Stimulated activated CD4-positive, alpha-beta T cell treated with anti-CD3 and anti-CD28 coated beads, Interleukin-2, amount 100 ng/mL, for 4 hours (primary cell): ENCODE measurements around the gene CBLC.
"Not testable (repeated sequence)": the region's sequence is repeated elsewhere in the genome, so short reads cannot be mapped to it uniquely, and the experiment has no call there.

ENCODE experiments used
- DNase-seq: peaks from one replicate; pipeline ENCODE4 v3.0.0-alpha.2; 2020; ENCODE audit warnings: low read depth

Gene CBLC

DNA sequence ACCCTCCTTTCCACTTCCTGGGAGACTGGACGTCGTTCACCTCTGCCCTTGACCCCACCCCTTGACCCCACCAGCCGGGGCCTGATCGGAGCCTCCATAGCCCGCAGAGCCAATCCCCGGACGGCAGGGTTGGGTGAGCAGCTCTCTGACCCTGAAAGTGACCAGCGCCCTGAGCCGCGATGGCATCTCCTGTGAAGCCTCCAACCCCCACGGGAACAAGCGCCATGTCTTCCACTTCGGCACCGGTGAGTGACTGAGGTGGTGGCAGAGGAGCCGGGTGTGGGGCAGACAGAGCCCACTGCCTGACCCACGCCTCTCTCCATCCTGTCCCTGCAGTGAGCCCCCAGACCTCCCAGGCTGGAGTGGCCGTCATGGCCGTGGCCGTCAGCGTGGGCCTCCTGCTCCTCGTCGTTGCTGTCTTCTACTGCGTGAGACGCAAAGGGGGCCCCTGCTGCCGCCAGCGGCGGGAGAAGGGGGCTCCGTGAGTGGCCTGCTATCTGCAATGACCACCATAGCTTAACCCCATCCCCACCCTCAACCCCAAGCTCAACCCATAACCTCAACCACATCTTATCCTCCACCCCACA, 41.6 kb downstream of the CBLC start:
- no peak for DNase-seq

DNA sequence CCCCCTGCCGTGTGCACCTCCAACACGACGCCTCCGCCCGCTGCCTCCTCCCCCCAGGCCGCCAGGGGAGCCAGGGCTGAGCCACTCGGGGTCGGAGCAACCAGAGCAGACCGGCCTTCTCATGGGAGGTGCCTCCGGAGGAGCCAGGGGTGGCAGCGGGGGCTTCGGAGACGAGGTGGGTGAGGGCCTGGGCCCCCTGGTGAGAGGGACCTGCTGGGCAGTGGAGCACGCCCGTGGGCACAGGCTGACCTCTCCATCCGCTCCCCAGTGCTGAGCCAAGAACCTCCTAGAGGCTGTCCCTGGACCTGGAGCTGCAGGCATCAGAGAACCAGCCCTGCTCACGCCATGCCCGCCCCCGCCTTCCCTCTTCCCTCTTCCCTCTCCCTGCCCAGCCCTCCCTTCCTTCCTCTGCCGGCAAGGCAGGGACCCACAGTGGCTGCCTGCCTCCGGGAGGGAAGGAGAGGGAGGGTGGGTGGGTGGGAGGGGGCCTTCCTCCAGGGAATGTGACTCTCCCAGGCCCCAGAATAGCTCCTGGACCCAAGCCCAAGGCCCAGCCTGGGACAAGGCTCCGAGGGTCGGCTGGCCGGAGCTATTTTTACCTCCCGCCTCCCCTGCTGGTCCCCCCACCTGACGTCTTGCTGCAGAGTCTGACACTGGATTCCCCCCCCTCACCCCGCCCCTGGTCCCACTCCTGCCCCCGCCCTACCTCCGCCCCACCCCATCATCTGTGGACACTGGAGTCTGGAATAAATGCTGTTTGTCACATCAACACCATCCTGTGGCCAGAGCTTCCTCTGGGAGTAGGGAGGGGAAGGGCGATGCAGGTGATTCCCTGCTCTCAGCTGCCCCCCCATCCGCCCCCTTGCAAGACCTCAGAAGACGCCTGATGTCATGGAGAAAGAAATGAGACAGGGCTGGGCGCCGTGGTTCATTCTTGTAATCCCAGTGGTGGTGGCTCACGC, 43.2 kb downstream of the CBLC start:
- no peak for DNase-seq

DNA sequence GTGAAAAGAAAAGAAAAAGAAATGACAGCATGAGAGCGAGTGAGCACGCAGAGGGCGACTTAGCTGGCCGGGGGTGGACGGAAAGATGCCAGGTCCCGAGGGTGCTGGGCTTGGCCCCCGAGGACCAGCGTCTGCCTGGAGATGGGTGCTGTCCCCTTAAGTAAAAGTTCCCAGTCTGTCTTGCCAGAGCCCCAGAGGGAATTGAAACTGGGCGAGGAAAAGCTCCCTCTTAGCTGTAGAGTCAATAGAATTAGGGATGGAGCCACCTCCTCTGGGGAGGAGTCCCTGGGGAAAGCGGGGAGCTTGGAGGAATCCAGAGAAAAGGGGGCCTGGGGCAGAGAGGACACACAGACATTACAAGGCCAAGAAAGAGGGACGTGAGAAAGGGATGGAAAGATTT, 44.5 kb downstream of the CBLC start:
- DNase-seq = no peak

DNA sequence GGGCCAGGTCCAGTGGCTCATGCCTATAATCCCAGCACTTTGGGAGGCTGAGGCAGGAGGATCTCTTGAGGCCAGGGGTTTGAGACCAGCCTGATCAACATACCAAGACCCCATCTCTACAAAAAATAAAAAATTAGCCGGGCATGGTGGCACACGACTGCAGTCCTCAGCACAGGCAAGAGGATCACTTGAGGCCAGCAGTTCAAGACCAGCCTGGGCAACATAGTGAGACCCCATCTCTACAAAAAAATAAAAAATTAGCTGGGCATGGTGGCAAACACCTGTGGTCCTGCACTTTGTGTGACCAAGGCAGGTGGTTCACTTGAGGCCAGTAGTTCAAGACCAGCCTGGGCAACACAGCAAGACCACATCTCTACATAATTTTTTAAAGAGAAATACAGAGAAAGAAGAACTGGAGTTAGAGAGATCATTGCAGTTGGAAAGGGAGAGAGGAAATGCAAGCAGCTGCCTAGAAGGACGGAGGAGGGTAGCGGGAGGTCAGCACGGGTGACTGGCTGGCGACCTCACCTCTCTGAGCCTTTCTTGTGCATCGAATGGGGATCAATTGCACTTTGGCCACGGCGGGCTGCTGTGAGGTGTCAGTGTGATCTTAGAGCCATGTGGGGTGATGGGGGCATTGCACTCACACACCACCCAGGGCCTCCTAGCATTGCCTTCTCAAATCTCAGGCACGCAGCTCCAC, 45.1 kb downstream of the CBLC start:
- DNase-seq = no peak

DNA sequence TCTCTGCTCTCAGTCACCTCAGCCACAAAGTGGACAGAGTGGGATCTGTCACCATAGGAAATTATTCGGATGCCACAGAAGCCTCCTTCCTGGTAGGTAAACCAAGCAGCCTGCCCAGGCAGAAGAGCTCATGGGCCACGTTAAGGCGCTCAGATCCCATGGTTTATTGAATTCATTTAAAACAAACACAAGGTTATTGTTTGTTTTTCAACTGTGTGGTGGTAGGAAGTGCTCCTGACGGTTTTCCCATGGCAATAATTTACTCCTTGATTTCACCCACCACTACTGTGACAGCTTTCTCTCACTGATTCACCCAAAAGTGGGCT, 45.6 kb downstream of the CBLC start:
- DNase-seq = no peak

DNA sequence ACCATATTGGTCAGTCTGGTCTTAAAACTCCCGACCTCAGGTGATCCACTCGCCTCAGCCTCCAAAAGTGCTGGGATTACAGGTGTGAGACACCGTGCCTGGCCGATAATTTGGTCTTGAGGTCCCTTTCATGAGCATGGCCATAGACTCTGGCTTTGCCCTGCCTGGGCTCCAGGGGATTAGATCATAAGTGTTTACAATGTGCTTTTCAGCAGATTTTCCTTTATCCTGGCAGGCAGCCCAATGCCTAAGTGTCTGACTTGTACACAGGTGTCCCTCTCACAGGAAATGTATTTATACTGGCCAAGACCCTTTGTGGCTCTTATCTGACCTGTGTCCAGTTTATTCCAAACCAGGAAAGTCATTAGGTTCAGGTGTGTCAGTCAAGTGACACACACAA, 47.1 kb downstream of the CBLC start:
- no peak for DNase-seq

DNA sequence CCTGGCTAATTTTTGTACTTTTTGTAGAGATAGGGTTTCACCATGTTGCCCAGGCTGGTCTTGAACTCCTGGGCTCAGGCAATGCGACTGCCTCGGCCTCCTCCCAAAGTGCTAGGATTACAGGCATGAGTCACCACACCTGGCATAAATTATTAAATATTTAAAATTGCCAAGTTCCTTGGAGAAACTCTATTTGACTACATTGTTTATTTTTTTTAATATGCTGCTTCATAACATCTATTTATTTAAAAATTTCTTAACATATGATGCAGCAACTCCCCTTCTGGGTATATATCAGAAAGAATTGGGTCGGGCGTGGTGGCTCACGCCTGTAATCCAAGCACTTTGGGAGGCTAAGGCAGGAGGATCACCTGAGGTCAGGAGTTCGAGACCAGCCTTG, 55.2 kb downstream of the CBLC start:
- not testable (repeated sequence) for DNase-seq

DNA sequence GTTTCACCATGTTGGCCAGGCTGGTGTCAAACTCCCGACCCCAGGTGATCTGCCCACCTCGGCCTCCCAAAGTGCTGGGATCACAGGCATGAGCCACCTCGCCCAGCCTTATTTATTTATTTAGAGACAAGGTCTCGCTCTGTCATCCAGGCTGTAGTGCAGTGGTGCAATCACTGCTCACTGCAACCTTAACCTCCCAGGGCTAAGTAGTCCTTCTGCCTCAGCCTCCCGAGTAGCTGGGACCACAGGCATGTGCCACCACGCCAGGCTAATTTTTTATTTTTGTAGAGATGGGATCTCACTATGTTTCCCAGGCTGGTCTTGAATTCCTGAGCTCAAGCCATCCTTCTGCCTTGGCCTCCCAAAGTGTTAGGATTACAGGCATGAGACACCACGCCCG, 56.7 kb downstream of the CBLC start:
- DNase-seq = not testable (repeated sequence)

DNA sequence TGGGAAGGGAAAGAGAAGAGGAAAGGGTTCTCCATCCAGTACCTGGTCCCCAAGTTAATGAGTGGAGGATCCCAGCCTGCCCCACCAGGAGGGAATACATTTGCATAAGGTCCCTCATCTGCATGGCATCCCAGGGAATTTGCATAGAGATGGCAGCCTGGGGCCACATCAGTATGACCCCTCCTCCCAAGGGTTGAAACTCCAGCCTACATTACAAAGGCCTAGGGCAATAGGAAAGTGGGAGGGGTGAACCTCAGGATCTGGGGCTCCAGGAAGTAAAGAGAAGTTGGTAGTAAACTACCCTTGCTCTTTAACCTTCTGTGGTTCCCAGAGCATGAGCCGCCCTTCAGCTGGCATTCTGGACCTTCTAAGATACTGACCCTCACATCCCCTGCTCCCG, 61.6 kb downstream of the CBLC start:
- DNase-seq = no peak

DNA sequence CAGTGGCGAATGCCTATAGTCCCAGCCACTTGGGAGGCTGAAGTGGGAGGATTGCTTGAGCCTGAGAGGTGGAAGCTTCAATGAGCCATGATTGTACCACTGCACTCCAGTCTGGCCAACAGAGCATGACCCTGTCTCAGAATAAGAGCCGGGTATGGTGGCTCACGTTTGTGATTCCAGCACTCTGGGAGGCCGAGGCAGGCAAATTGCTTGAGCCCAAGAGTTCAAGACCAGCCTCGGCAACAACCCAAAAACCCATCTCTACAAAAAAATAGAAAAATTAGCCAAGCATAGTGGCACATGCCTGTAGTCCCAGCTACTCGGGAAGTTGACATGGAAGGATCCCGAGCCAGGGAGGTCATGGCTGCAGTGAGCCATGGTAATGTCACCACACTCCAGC, 63.1 kb downstream of the CBLC start:
- no peak for DNase-seq

DNA sequence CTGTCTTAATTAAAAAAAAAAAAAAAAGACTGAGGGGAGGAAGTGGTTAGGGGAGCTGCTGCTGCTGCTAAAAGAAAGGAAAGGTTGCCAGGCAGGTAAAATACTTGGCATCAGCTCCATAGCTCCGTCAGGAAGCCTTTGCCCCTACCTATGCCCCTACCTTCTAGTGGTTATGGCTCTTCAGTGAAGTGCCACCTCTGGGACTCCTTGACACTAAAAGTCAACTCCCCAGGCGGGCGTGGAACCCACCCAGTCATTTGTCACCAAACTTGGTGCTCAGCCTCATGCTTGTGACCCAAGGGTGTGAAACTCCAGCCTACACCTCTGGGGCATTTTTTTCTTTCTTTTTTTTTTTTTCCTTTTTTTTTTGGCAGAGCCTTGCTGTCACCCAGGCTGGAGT, 63.5 kb downstream of the CBLC start:
- DNase-seq = no peak

DNA sequence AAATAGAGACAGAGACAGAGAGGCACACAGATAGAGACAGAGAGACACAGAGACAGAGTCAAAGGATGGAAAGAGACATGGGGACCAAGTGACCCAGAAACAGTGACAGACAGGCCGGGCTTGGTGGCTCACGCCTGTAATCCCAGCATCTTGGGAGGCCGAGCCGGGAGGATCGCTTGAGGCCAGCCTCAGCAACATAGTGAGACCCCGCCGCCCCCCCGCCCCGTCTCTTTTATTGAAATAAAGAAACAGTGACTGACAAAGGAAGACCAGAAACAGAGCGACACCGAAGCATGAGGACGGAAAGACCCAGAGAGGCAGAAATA, 67.6 kb downstream of the CBLC start:
- DNase-seq = no peak

DNA sequence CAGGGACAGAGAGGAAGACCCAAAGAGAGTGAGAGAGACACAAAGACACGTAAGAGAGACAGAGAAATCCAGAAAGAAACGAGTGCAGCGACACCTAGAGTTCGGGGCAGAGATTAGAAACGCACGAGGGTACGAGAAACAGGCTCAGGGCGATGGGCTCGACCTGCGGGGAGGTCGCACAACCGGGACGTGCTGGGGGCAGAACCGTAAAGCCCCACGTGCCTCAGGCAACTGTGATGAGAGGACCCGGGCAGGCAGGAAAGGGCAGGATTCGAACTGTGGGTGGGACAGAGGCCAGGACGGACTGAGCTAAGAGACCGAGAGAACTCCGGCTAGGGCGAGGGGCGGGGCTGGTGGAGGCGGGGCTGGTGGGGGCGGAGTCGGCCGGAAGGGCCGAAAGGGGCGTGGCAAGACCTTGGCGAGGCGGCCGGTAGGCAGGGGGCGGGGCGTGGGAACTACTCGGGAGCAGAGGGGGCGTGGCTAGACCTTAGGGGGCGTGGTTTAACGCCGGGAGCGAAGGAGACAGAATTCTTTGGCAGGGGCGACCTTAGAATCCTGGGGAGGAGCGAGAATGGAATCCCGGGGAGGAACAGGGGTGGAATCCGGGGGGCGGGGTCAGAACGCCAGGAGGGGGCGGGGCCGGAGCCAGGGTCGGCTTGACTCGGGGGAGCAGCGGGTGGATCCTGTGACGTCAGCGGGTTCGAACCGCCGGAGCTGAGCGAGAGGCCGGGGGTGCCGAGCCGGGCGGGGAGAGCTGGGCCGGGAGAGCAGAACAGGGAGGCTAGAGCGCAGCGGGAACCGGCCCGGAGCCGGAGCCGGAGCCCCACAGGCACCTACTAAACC, 68.1 kb downstream of the CBLC start, which contains the start of gene NECTIN2:
NECTIN2 (plus strand) TSS at position 686 of the 843 bp plus-strand sequence. CDS start 229 bp downstream, outside the sequence.
- peak; percentile 63 for DNase-seq

DNA sequence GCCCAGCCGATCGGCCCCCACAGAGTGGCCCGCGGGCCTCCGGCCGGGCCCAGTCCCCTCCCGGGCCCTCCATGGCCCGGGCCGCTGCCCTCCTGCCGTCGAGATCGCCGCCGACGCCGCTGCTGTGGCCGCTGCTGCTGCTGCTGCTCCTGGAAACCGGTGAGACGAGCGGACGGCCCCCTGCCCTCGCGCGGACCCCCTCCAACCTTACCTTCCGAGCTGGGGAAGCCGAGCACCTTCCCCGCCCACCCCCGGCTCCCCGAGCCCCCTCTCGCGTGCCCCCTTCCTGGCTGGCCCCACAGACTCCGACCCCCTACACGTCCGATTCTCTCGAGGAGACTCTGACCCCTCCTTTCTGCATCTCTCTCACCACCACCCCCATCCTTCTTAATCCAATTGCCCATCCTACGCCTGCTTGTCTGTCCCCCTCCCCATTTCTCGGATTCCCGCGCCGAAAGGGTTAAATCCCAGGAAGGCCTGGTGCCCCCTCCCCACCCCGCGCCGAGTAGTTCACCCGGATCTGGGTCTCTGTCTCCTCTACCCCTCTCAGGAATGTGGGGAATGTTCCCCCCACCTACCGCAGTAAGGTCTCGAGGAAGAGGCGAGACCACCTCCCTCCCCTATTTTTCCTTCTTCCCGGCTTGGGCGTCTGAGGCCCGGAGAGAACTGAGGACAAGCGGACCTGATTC, 68.9 kb downstream of the CBLC start:
- DNase-seq = no peak

DNA sequence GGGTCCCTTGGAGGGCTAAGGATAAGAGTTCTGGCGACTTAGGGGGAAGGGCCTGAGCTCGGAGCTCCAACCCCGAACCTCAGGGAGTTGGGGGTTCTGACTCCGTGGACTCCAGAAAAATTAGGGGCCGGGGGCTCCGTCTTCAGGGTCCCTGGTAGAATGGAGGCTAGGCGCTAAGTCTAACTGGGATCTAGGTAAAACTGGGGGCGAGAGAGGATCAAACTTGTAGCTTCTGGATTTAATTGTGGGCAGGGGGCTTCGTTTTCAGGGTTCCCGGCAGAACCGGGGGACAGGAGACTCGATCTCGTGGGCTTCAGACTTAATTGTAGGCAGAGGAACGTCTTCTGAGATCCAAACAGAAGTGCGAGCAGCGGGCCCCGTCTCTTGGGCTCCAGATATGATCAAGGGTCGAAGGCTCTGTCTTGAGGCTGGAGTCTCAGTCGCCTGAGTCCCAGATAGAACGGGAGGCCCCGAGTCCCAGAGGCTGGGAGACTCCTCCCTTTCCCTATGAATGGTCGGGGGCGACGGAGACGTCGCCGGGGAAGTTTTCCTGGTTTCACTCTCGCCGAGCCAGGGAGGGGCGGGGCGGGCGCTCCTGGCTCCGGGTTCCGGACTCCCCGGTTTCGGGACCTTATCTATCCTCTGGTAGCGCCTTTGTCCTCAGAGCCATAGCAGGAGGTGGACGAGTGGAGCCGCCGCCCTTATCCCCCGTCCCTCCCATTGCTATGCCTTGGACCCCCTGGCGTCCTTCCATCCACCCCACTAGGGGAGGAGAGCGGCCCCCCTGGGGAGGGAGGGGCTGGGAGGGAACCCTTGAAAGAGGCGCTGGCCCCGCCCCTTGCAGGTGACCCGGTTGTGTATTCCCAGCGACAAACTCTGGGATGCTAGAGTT, 69.7 kb downstream of the CBLC start:
- no peak for DNase-seq

DNA sequence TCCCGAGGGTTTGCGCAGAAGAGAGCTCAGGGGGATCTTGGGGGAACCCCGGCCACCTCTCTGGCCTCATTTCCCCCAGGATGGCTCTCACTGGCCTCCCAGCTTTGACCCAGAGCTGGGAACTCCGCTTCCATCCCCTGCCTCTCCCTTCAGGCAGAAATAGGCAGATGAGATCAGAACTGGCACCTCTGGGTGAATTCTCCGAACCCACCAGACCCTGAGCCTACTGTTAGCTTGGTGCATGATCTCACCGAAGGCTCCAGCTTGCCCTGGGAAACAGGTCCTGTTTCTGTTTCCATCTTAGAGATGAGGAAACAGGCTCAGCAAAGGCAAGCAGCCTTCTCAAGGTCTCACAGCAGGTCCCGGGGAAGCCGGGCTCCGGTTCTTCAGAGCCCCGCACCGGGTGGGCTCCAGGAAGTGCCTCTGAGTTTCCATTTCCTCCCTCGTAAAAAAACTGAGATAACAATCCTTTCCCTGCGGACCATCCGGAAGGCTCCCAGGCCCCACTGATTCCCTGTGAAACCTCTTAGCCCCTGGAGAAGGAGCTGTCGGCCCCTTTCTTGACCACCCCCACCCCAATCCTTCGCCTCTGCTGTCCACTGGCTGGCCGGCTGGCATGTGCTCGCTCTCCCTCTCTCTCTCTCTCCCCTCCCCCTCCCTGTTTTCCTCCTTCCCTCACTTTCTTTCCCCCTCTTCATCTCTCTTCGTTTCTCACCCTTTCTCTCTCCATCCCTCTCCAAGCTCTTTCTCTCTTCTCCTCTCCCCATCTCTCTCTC, 70.5 kb downstream of the CBLC start:
- no peak for DNase-seq

DNA sequence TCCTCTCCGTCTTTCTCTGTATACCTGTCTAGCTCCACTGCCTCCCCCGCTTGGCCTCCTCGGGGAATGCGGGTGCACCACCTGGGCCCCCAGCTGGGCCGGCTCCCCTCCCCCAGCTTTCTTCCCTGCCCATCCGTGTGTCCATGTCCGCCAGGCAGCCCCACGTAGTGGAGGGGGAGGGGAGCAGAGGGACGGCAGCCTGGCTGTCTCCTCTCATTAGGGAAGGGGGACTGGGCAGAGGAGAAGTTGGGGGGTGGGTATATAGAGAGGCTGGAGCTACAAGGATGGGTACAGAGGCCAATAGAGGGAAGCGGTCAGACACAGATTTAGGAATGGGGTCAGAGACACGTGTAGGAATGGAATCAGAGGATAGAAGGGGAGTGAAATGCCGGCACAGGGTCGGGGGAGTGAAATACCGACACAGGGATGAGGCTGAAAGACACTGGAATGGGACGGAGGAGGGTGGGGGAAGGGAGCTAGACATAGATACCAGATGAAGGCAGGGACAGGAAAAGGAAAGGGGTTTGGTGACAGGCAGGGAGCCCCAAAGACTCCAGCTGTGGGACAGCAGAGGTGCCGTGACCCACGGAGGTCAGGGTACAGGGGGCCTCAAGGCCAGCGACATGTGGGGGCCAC, 71.2 kb downstream of the CBLC start:
- DNase-seq = no peak
